ENCODE measurements around the gene KRTAP1-3.
"Not testable (repeated sequence)": the region's sequence is repeated elsewhere in the genome, so short reads cannot be mapped to it uniquely, and the experiment has no call there.

KRTAP1-3 gene

GRCh38 chr17:41065829-41066624 is 31.4 kb upstream of the KRTAP1-3 start, which contains the start of gene KRTAP2-4:
Gene KRTAP2-4 (minus strand): TSS chr17:41065879. CDS start chr17:41065845, 34 bp downstream.
- Histone ChIP-seq H3K27ac (ENCODE audit: insufficient read depth, low read length, poor library complexity, severe bottlenecking) (no peak within 1 kb of the TSS), H3K4me1 (ENCODE audit: control insufficient read depth, insufficient read depth, low read length, poor library complexity, severe bottlenecking) (no peaks in the 10 kb centered on the region), H3K9me3 (ENCODE audit: control insufficient read depth, low read length) (no peaks in the 10 kb centered on the region), H3K27me3 (replicated peaks; ENCODE audit: control insufficient read depth, insufficient read depth, low read length, poor library complexity, severe bottlenecking) (peaks cover 2% of the 10 kb centered on the region), H3K4me3 (ENCODE audit: insufficient read depth, low read depth, low read length, poor library complexity, severe bottlenecking) (no peak within 1 kb of the TSS), H3K36me3 (ENCODE audit: control insufficient read depth, insufficient read depth, low read length) (no peaks in the 10 kb centered on the region)
- no peak for DNase-seq

GRCh38 chr17:41065016-41065689 is 30.5 kb upstream of the KRTAP1-3 start:
- DNase-seq; H3K36me3 ChIP-seq (ENCODE audit: control insufficient read depth, insufficient read depth, low read length); H3K27ac ChIP-seq (ENCODE audit: insufficient read depth, low read length, poor library complexity, severe bottlenecking); H3K27me3 ChIP-seq (replicated peaks; ENCODE audit: control insufficient read depth, insufficient read depth, low read length, poor library complexity, severe bottlenecking); H3K4me3 ChIP-seq (ENCODE audit: insufficient read depth, low read depth, low read length, poor library complexity, severe bottlenecking); H3K4me1 ChIP-seq (ENCODE audit: control insufficient read depth, insufficient read depth, low read length, poor library complexity, severe bottlenecking); H3K9me3 ChIP-seq (ENCODE audit: control insufficient read depth, low read length): not testable (repeated sequence)

GRCh38 chr17:41064301-41064700 is 29.6 kb upstream of the KRTAP1-3 start:
- H3K4me3 ChIP-seq (ENCODE audit: insufficient read depth, low read depth, low read length, poor library complexity, severe bottlenecking), result no peak overlapping the region
- no peaks in the 10 kb centered on the region for H3K4me1 ChIP-seq (ENCODE audit: control insufficient read depth, insufficient read depth, low read length, poor library complexity, severe bottlenecking)
- H3K36me3 ChIP-seq (ENCODE audit: control insufficient read depth, insufficient read depth, low read length), result no peaks in the 10 kb centered on the region
- peaks cover 2% of the 10 kb centered on the region for H3K27me3 ChIP-seq (replicated peaks; ENCODE audit: control insufficient read depth, insufficient read depth, low read length, poor library complexity, severe bottlenecking)
- DNase-seq, result no peak
- no peak overlapping the region for H3K27ac ChIP-seq (ENCODE audit: insufficient read depth, low read length, poor library complexity, severe bottlenecking)
- no peaks in the 10 kb centered on the region for H3K9me3 ChIP-seq (ENCODE audit: control insufficient read depth, low read length)

GRCh38 chr17:41063449-41063848 is 28.8 kb upstream of the KRTAP1-3 start:
- Histone ChIP-seq H3K4me1 (ENCODE audit: control insufficient read depth, insufficient read depth, low read length, poor library complexity, severe bottlenecking) (no peaks in the 10 kb centered on the region), H3K4me3 (ENCODE audit: insufficient read depth, low read depth, low read length, poor library complexity, severe bottlenecking) (no peak overlapping the region), H3K9me3 (ENCODE audit: control insufficient read depth, low read length) (no peaks in the 10 kb centered on the region), H3K27me3 (replicated peaks; ENCODE audit: control insufficient read depth, insufficient read depth, low read length, poor library complexity, severe bottlenecking) (peaks cover 2% of the 10 kb centered on the region), H3K27ac (ENCODE audit: insufficient read depth, low read length, poor library complexity, severe bottlenecking) (no peak overlapping the region), H3K36me3 (ENCODE audit: control insufficient read depth, insufficient read depth, low read length) (no peaks in the 10 kb centered on the region)
- DNase-seq, result no peak

GRCh38 chr17:41061964-41062363 is 27.3 kb upstream of the KRTAP1-3 start:
- no peak for DNase-seq
- H3K4me1 ChIP-seq (ENCODE audit: control insufficient read depth, insufficient read depth, low read length, poor library complexity, severe bottlenecking), result no peaks in the 10 kb centered on the region

GRCh38 chr17:41060052-41060604 is 25.5 kb upstream of the KRTAP1-3 start, which contains the start of gene KRTAP2-3:
Gene KRTAP2-3 (minus strand): TSS chr17:41060114. CDS start chr17:41060050, 64 bp downstream.
- Histone ChIP-seq H3K4me3 (ENCODE audit: insufficient read depth, low read depth, low read length, poor library complexity, severe bottlenecking) (no peak within 1 kb of the TSS), H3K9me3 (ENCODE audit: control insufficient read depth, low read length) (no peaks in the 10 kb centered on the region), H3K4me1 (ENCODE audit: control insufficient read depth, insufficient read depth, low read length, poor library complexity, severe bottlenecking) (no peaks in the 10 kb centered on the region), H3K36me3 (ENCODE audit: control insufficient read depth, insufficient read depth, low read length) (no peaks in the 10 kb centered on the region), H3K27ac (ENCODE audit: insufficient read depth, low read length, poor library complexity, severe bottlenecking) (no peak within 1 kb of the TSS), H3K27me3 (replicated peaks; ENCODE audit: control insufficient read depth, insufficient read depth, low read length, poor library complexity, severe bottlenecking) (peaks cover 2% of the 10 kb centered on the region)
- DNase-seq, result no peak

More at GRCh38 chr17:41061964-41062363, 27.3 kb upstream of the KRTAP1-3 start:
- Histone ChIP-seq H3K36me3 (ENCODE audit: control insufficient read depth, insufficient read depth, low read length) (no peaks in the 10 kb centered on the region), H3K27ac (ENCODE audit: insufficient read depth, low read length, poor library complexity, severe bottlenecking) (no peak overlapping the region), H3K4me3 (ENCODE audit: insufficient read depth, low read depth, low read length, poor library complexity, severe bottlenecking) (no peak overlapping the region), H3K9me3 (ENCODE audit: control insufficient read depth, low read length) (no peaks in the 10 kb centered on the region), H3K27me3 (replicated peaks; ENCODE audit: control insufficient read depth, insufficient read depth, low read length, poor library complexity, severe bottlenecking) (peaks cover 2% of the 10 kb centered on the region)

- not testable (repeated sequence) for H3K4me1 ChIP-seq (ENCODE audit: control insufficient read depth, insufficient read depth, low read length, poor library complexity, severe bottlenecking); DNase-seq; H3K27ac ChIP-seq (ENCODE audit: insufficient read depth, low read length, poor library complexity, severe bottlenecking); H3K27me3 ChIP-seq (replicated peaks; ENCODE audit: control insufficient read depth, insufficient read depth, low read length, poor library complexity, severe bottlenecking); H3K4me3 ChIP-seq (ENCODE audit: insufficient read depth, low read depth, low read length, poor library complexity, severe bottlenecking); H3K9me3 ChIP-seq (ENCODE audit: control insufficient read depth, low read length); H3K36me3 ChIP-seq (ENCODE audit: control insufficient read depth, insufficient read depth, low read length)
These were observed 24.8 kb upstream of the KRTAP1-3 start for GRCh38 chr17:41059276-41060051.

- DNase-seq, result no peak
- Histone ChIP-seq H3K36me3 (ENCODE audit: control insufficient read depth, insufficient read depth, low read length) (no peaks in the 10 kb centered on the region), H3K27ac (ENCODE audit: insufficient read depth, low read length, poor library complexity, severe bottlenecking) (no peak overlapping the region), H3K27me3 (replicated peaks; ENCODE audit: control insufficient read depth, insufficient read depth, low read length, poor library complexity, severe bottlenecking) (peaks cover 2% of the 10 kb centered on the region), H3K4me3 (ENCODE audit: insufficient read depth, low read depth, low read length, poor library complexity, severe bottlenecking) (no peak overlapping the region), H3K9me3 (ENCODE audit: control insufficient read depth, low read length) (no peaks in the 10 kb centered on the region), H3K4me1 (ENCODE audit: control insufficient read depth, insufficient read depth, low read length, poor library complexity, severe bottlenecking) (no peaks in the 10 kb centered on the region)
These were observed 24.1 kb upstream of the KRTAP1-3 start for GRCh38 chr17:41058741-41059140.

GRCh38 chr17:41057547-41057946 is 22.9 kb upstream of the KRTAP1-3 start:
- H3K4me3 ChIP-seq (ENCODE audit: insufficient read depth, low read depth, low read length, poor library complexity, severe bottlenecking), result no peak overlapping the region
- H3K4me1 ChIP-seq (ENCODE audit: control insufficient read depth, insufficient read depth, low read length, poor library complexity, severe bottlenecking), result no peaks in the 10 kb centered on the region
- H3K27ac ChIP-seq (ENCODE audit: insufficient read depth, low read length, poor library complexity, severe bottlenecking), result no peak overlapping the region

More at GRCh38 chr17:41057547-41057946, 22.9 kb upstream of the KRTAP1-3 start:
- Histone ChIP-seq H3K27me3 (replicated peaks; ENCODE audit: control insufficient read depth, insufficient read depth, low read length, poor library complexity, severe bottlenecking) (peaks cover 2% of the 10 kb centered on the region), H3K36me3 (ENCODE audit: control insufficient read depth, insufficient read depth, low read length) (no peaks in the 10 kb centered on the region), H3K9me3 (ENCODE audit: control insufficient read depth, low read length) (no peaks in the 10 kb centered on the region)
- DNase-seq, result no peak

Data from effector memory CD4-positive, alpha-beta T cell (primary cell).